HL-60 (cell line): ENCODE data around the gene FHIT.

Experiments
- CTCF ChIP-seq: IDR thresholded peaks from one replicate; pipeline ENCODE4 v1.5.1; 2011; ENCODE audit warnings: low read length, control low read depth, inconsistent platforms; ENCODE audit not compliant: insufficient read depth
- GABPA ChIP-seq: IDR thresholded peaks from 2 replicates; pipeline ENCODE4 v1.6.1; 2012; ENCODE audit warnings: low read depth
- POLR2AphosphoS5 ChIP-seq: IDR thresholded peaks from 2 replicates; pipeline ENCODE4 v1.6.1; 2012; ENCODE audit warnings: low read depth
- TF ChIP-seq, protein P1 (sequence below): IDR thresholded peaks from 2 replicates; pipeline ENCODE4 v1.6.1; 2012; ENCODE audit warnings: low read depth; ENCODE audit not compliant: insufficient replicate concordance

DNA sequence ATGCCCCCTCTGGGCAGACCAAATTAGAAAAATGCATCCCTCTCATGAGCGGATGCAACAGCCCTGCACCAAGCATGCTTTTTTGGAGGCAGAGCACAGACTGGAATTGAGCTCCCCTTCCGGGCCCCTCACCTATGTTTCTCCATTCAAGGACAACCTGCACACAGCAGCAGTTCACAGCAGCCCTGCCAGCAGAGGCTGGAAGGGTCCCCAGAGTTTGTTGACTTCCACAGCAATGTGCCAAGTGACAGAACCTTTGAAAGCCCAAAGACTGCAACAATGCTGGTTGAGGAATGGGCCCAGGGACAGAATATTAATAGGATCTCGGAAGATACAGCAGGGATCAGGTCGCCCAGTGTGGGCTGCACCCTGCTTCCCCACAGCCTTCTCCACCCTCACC, 650.4 kb downstream of the FHIT start:
- TF ChIP-seq, protein P1, sequence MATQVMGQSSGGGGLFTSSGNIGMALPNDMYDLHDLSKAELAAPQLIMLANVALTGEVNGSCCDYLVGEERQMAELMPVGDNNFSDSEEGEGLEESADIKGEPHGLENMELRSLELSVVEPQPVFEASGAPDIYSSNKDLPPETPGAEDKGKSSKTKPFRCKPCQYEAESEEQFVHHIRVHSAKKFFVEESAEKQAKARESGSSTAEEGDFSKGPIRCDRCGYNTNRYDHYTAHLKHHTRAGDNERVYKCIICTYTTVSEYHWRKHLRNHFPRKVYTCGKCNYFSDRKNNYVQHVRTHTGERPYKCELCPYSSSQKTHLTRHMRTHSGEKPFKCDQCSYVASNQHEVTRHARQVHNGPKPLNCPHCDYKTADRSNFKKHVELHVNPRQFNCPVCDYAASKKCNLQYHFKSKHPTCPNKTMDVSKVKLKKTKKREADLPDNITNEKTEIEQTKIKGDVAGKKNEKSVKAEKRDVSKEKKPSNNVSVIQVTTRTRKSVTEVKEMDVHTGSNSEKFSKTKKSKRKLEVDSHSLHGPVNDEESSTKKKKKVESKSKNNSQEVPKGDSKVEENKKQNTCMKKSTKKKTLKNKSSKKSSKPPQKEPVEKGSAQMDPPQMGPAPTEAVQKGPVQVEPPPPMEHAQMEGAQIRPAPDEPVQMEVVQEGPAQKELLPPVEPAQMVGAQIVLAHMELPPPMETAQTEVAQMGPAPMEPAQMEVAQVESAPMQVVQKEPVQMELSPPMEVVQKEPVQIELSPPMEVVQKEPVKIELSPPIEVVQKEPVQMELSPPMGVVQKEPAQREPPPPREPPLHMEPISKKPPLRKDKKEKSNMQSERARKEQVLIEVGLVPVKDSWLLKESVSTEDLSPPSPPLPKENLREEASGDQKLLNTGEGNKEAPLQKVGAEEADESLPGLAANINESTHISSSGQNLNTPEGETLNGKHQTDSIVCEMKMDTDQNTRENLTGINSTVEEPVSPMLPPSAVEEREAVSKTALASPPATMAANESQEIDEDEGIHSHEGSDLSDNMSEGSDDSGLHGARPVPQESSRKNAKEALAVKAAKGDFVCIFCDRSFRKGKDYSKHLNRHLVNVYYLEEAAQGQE, result no peak
- no peak for TF ChIP-seq CTCF
- no peak for TF ChIP-seq POLR2AphosphoS5
- TF ChIP-seq GABPA, result no peak
